ENCODE measurements around the gene FOXN3.

DNA sequence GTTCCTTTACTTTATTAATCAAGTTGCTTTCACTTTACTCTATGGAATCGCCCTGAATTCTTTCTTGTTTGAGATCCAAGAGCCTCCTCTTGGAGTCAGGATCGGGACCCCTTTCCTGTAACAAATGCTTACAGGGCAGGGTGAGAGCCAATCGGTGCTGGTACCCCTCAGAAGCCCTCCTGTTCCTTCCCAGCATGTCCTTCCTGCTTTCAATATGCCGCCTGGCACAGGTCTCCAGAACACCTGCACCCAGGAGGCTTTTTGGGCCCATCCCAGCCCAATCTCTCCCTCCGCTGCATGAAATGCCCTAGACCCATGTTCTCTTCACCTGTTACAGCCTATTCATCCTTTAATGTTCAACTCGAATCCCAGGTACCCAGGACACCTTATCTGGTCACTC is 122.2 kb downstream of the FOXN3 start:
- TF ChIP-seq, protein P1, sequence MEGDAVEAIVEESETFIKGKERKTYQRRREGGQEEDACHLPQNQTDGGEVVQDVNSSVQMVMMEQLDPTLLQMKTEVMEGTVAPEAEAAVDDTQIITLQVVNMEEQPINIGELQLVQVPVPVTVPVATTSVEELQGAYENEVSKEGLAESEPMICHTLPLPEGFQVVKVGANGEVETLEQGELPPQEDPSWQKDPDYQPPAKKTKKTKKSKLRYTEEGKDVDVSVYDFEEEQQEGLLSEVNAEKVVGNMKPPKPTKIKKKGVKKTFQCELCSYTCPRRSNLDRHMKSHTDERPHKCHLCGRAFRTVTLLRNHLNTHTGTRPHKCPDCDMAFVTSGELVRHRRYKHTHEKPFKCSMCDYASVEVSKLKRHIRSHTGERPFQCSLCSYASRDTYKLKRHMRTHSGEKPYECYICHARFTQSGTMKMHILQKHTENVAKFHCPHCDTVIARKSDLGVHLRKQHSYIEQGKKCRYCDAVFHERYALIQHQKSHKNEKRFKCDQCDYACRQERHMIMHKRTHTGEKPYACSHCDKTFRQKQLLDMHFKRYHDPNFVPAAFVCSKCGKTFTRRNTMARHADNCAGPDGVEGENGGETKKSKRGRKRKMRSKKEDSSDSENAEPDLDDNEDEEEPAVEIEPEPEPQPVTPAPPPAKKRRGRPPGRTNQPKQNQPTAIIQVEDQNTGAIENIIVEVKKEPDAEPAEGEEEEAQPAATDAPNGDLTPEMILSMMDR (IDR thresholded peaks at IDR 0.05): no peak
- TF ChIP-seq POLR2A (IDR thresholded peaks at IDR 0.05) (no peak), EP300 (IDR thresholded peaks at IDR 0.05; ENCODE audit: low read depth) (no peak), POLR2AphosphoS5 (IDR thresholded peaks at IDR 0.05) (no peak)

Measured in transverse colon (tissue), 4 donors.